ENCODE measurements around the gene IFI27. TPM values are rescaled to one million over a fixed set of nuclear protein-coding genes. Genes with fewer than 3 reads are reported as not detected.

IFI27 gene
- 15.2 and 16.2 TPM in 2 replicates for total RNA-seq

DNA sequence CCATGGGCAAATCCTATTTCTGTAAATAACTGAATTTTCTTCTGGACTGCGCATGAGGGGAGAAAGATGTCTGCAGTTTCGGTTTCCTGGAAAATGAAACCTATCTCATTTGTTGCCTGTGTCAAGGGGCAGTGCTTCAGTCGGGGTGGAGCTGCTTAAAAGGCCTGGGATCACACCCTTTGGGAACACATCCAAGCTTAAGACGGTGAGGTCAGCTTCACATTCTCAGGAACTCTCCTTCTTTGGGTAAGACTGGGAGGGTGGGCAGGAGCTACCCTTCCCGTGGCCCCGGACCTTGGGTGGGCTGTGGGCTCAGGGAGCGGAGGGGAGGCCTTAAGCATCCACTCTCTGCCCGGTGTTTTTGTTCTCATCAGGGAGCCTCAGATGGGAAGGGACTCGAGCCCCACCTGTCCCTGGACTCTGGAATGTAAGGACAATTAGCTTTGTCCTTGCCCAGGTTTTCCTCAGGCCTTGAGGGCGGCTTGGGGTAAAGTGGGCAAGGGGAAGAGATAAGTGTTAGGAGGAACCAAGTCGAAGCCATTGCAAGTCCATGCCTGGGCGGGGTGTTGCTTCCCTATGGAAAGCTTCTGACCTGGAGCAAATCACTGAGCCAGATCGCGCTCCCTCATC is at the start of gene IFI27:
IFI27 (plus strand) TSS at position 185 of the 630 bp plus-strand sequence.

DNA sequence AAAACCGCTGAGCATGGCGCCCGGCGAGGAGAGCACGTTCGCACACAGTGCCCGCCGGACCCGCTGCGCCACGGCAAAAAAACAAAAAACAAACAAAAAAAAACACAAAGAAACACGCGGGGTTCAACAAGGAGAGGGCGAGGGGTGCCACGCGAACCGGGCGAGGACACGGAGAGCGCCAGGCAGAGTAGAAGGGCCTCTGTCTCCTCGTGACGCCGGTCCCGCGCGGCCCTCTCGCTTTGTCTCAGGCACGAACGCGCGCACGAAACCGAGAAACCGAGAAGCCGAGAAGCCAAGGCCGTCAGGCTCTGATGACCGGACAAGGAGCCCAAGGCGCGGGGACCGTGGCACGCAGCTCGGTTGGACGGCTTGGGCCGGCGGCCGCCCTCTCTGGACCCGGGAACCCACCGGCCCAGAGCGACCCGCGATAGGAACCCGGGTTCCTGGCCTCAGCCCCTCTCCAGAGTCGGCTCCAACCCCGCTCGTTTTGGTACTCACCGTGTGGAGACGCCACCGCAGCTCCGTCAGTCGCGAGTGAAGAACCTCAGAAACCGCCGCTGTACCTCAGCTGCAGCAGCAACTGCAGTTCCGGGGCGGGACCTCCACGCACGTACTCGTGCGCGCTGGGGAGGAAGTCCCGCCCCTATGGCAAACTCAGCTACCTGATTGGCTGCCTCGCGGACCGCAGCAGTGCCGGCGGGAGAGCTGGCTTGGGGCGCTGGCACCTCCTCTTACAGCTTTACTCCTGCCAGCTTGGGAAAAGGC is 29.7 kb upstream of the IFI27 start, which contains the start of the genes DDX24 and IFI27L1:
DDX24 (minus strand) TSS at position 582 of the 765 bp plus-strand sequence. CDS start 1,460 bp downstream, outside the sequence.
IFI27L1 (plus strand) TSS at position 690 of the 765 bp plus-strand sequence. CDS start 15,628 bp downstream, outside the sequence.

DNA sequence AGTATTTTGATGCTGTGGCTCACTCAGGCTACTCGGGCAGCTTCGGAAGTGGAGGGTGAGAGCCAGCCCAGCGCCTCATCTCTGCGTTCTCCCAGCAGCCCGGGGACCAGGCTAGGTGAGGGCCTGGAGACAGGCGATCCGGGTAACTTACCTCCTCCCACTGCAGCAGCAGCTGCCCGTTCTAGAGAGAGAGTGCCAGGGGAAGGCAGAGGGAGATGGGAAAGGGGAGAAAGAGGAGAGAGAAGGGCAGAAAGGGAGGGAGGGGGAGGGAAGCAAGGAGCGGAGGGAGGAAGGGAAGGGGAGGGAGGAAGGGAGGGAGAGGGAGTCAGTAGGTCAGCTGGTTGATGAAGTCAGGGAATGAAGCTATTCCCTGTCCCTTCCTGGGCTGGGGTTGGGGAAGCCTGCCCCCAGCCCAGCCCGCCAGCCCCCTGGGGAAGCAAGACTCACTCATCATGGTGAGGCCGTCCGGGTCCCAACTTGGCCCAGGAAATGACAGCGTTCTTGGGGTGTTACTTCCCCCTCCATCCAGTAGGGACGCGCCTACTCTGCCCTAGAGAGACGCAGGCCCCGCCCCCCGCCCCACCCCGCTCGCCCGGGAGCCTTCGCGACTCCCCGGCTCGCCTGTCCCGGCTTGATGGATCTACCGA is 18.7 kb downstream of the IFI27 start, which contains the start of gene IFI27L2:
IFI27L2 (minus strand) TSS at position 494 of the 647 bp plus-strand sequence; CDS start at position 454, 40 bp downstream.

Other genes with a start within 250 kb of the IFI27 start
- not detected in 2 replicates for gene FAM181A, start 183.4 kb upstream of the IFI27 start, total RNA-seq
- not detected in 2 replicates for gene ASB2, start 134.2 kb upstream of the IFI27 start, total RNA-seq
- not detected in 2 replicates for gene CCDC197, start 113.4 kb upstream of the IFI27 start, total RNA-seq
- gene OTUB2, start 84.4 kb upstream of the IFI27 start, total RNA-seq: 1.5 and 2.3 TPM in 2 replicates
- 91.5 and 96.1 TPM in 2 replicates for gene DDX24, start 29.5 kb upstream of the IFI27 start, total RNA-seq
- 11.3 and 17.3 TPM in 2 replicates for gene IFI27L1, start 29.4 kb upstream of the IFI27 start, total RNA-seq
- gene IFI27L2, start 18.9 kb downstream of the IFI27 start, total RNA-seq: 81.6 and 102 TPM in 2 replicates
- gene PPP4R4, start 63.6 kb downstream of the IFI27 start, total RNA-seq: not detected in 2 replicates
- gene SERPINA10, start 182.5 kb downstream of the IFI27 start, total RNA-seq: not detected in 2 replicates
- gene SERPINA6, start 212.6 kb downstream of the IFI27 start, total RNA-seq: not detected in 2 replicates